Stimulated activated CD4-positive, alpha-beta T cell treated with anti-CD3 and anti-CD28 coated beads, Interleukin-15, amount 100 ng/mL, for 24 hours (primary cell): ENCODE measurements around the gene AFAP1L2.

ENCODE experiments used
- DNase-seq: peaks from one replicate; pipeline ENCODE4 v3.0.0-alpha.2; 2020

Gene AFAP1L2

DNA sequence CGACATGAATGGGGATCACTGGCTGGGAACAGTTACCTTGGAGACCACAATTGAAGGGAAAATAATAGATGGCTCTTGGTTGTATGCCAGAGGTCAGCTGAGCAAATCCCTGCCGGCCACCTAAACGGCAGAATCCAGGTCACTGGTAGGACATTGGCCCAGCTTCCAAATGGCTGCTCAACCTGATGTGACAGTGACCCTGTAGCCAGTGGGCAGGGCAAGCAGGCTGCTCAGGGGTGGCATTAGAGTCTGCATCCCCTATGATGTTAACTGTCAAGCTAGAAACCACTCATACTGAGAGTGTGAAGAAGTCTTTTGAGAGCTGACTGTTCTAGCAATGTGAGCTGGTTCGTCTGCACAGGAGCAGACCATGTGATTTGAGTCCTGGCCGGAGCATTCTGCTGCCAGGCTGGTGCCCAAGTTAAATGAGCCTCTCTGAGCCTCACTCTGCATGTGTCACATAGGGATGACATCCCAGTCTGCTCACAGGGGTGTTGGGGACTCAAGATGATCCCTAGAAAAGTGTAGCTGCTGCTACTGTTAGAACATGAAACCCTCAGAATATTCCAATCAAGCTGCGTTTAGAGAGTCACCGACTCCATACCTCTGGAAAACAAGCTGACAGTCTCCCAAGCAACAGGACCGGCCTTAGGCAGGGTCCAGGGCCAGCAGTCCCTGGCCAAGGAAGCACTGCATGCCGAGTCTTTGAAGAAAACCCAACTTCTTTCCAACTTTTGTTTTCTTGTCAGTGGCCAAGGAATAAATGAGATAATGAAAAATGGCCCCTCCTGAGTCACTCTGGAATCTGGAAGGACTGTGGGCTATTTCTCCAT lies 95.6 kb downstream of the AFAP1L2 start:
- DNase-seq: no peak

DNA sequence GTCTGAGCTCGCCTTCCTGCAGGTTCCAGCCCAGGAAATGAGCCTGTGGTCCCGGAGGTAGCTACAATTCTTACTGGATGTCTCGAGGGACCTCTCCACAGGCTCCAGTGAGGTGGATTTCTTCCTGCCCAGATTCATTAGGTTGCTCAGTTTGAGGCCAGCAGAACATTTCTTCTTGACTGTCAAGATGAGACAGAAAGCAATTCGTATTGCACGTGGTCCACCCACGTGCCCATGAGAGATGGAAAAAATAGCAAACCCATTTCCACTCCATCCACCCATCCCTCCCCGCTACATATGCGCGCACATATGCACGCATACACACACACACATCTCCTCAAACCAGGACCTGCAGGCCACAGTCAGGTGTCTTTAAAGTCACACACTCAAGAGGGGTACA lies 96.6 kb downstream of the AFAP1L2 start:
- peak; percentile 11 for DNase-seq

DNA sequence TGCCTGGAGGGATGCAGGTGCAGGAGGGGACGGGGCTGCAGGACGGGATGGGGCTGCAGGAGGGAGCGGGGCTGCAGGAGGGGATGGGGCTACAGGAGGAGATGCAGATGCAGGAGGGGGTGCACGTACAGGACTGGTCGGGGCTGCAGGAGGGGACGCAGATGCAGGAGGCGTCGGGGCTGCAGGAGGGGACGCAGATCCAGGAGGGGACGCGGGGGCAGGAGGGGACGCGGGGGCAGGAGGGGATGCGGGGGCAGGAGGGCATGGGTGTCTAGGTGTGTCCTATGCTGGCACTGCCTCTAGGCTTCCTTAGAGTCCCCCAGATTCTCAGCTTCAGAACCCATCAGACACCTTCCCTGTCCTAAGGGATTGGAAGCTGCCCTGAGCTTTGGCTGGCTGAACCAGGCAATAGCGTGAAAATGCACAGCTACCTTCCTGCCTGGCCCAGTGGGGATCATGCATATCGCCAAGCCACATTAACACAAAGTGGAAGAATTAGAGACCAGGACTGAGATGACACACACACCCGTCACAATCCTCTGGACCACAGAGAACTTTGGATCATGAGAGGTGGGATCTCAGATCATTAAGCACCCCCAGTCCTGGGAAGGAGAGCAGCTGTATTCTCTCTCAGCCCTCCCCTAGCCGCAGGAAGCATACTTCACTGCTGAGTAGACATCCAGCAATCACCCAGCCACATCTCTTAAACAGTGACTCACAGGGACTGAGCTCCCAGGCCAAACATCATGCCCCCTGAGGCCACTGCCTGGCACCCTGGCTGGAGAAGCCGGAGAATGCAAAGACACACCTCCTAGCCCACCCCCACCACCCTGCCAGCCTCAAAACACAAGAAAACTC lies 98.0 kb downstream of the AFAP1L2 start:
- no peak for DNase-seq

DNA sequence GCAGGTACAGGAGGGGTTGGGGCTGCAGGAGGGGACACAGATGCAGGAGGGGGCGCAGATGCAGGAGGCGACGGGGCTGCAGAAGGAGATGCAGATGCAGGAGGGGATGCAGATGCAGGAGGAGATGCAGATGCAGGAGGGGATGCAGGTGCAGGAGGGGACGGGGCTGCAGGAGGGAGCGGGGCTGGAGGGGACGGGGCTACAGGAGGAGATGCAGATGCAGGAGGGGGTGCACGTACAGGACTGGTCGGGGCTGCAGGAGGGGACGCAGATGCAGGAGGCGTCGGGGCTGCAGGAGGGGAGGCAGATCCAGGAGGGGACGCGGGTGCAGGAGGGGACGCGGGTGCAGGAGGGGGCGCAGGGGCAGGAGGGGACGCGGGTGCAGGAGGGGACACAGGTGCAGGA lies 98.8 kb downstream of the AFAP1L2 start:
- no peak for DNase-seq

DNA sequence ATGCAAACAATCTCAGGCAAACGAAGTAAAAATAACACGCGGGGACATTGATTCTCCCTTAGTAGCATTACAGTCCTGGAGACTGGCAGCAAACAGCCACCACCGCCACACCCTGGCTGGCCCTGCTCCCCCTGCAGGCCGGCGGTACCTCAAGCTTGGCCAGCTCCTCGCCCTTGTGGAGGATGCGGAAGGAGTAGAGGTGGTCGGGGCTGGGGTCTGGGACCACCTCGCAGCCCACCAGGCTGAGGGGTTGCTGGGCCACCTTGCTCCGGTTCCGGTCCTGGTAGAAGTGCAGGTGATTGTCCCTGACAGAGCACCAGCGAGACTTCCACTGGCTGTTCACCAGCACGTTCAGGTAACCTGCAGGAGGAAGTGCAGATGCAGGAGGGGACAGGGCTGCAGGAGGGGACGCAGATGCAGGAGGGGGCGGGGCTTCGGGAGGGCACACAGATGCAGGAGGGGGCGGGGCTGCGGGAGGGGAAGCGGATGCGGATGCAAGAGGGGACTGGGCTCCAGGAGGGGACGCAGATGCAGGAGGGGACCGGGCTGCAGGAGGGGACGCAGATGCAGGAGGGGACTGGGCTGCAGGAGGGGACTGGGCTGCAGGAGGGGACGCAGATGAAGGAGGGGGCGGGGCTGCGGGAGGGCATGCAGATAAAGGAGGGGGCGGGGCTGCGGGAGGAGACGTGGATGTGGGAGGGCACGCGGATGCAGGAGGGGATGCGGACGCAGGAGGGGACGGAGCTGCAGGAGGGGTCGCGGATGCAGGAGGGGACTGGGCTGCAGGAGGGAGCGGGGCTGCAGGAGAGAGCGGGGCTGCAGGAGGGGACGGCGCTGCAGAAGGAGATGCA lies 99.5 kb downstream of the AFAP1L2 start:
- peak; percentile 79 for DNase-seq

DNA sequence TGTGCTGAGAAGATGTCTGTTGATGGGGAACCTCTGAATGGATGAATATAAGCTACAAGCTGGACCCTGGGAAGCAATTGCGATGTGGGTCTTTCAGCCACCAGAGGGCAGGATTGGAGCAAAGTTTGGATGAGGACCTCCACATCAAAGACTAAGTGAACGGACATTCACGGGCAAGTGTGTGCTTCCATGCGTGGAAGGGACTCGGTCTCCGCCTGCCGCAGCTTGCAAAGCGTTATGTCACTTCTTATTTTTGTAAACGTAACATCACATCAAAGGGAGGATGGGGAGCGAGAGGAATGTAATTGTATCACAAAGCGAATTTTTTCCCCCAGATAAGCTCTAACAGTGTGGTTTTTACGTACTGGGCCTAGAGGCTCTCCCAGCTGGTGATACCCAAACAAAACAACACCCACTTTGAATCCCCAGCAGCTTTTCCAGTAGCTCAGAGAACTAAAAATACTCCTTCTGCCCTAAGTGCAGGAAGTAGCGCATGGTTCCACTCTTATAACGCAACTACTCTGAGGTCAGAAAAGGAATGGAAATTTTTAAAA lies 100.2 kb downstream of the AFAP1L2 start:
- DNase-seq: peak; percentile 84

DNA sequence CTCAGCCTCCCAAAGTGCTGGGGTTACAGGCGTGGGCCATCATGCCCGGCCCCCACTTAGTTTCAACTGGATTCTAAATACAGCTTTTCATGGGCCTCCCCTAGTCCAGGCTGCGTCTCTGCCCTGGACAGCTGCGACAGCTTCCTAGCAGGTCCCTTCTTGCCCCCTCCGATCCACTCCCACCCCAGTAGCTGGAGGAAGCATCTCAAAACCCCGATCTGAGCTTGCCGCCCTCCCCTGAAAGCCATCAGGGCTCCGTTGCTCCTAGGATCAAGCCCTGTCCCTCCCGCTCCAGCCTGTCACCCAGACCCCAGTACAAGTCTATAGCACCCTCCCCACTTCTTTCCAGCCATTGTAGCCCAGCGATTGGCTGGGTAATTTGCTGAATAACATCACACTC lies 100.7 kb downstream of the AFAP1L2 start:
- no peak for DNase-seq

DNA sequence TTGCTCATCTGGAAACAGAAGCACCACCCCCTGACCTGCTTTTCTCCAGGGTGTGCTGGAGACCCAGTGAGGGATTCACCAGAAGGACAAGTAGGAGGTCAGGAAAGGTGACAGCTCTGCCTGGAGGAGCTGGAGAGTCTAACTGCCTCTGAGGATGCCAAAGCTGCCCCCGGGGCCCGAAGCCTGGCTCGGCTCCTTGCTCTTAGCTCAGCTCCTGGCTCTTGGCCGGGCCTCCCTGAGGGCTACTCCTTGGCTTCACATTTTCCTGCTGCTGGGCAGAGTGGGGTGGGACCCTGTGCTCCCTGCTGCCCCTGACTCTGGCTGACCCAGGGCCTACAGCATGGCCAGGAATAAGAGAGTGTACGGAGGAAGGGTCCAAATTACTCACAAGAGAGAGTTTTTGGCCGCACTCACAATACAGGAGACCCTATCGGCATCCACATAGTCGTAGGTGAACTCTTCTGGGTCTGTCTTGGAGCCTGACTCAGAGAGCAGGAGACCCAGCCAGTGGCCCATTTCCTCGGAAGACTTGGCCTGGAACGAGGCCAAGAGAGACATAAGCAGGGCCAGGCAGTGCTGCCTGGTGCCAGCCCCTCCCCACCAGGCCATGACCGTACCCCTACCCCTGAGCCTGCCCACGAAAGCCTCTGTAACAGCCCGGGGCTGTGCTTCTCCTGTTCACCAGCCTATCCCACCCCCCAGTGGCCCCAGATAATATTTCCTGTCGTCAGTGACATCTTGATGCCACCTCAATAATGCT lies 102.2 kb downstream of the AFAP1L2 start:
- DNase-seq: no peak

DNA sequence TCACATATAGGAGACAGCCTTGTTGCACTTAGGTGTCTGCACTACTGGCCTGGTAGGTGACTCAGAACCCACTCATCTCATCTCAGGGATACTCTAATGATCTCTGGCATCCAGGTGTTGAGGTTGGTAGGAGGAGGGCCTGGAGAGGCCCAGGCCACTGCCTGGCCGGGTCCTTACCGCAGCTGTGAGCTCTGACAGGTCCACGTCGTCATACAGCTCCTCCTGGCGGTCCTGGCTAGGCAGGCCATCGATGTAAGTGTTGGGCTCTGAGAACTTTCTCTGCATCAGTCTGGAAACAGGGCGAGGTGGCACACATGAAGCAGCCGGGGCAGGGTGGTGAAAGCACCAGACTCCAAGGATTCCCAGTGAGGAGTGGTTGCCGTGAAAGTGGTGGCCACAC lies 103.1 kb downstream of the AFAP1L2 start:
- DNase-seq: no peak

DNA sequence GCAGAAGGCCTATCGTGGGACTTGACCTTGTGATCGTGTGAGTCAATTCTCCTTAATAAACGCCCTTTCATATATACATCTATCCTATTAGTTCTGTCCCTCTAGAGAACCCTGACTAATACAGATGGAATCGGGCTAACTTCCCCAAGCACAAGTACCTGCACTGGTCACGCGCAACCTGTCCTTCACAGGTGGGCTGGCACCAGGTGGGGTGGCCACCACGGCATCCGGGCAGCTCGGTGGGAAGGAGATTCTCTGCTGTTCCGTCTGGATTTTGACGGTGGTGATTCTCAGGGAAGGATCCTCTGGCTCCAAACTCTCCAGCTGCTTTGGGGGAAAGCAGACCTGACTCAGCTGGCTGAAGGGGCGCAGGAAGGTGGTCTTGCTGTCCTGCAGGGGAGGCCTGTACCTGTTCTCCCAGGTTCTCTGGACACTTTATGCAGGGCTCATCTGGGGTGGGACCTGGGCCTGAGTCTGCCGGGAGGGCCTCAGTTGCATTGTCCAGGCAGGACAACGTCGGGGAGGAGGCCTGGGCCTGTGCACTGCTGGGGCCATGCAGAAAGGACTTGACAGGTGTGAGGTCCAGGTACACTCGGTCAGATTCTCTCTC lies 104.2 kb downstream of the AFAP1L2 start:
- no peak for DNase-seq

DNA sequence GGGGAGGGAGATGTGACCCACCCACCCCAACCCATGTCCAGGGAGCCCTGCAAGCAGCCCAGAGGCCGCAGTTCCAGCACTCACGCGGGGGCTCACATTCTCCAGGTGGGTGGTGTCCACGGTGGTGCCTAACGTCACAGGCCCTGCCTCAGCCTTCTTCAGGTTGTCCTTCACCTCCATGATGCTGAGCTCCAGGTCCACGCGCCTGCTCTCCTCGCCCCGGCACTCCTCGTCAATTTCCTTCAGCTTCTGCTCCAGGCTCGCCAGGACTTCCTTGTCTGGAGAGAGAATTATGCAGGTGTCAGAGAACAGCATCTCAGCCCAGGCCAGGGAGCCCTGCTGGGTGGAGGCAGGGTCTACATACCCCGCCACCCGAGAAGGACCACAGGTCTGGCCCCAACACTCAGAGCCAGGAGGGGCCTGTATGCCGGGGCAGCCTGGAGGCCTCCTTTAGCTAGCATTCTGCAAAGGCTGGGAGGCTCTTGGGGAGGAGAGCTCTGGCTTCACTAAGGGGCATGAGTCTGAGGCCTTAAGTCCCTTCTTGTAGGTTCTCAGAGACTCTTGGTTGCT lies 107.1 kb downstream of the AFAP1L2 start:
- no peak for DNase-seq

DNA sequence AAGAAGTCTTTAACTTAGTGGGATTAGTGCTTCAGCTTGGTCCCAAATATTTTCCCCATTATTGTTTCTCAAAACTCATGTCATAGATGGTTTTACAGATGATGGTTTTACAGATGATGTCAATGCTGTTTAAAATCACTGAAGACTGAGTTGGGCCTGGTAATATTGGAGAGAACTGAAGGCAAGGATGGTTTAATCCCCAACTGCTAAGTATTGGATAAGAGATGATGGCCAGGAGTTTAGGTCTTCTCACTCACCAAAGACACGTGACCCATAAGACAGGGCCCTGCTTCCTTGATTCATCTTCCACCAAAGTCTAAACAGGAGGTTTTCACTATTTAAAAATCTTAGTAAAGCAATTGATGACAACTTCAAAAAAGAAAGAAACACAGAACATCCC lies 108.9 kb downstream of the AFAP1L2 start:
- DNase-seq: no peak

DNA sequence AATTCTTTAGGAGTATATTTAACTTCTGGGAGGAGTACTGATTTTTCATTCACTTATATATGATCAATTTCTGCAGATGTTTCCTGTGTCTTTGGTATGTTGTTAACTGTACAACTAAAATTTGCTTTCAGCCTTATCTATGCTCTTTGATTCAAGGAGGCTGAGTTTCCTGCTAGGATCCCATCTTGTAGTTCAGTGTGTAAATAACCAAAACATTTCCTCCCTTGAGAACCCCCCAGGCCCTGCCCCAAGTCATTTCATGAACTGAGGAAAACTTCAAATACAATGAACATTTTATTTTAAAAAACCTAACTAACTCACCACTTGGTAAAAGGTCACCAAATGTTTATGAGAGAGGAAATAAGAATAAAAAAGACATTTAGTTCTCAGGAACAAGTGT lies 109.8 kb downstream of the AFAP1L2 start:
- no peak for DNase-seq

DNA sequence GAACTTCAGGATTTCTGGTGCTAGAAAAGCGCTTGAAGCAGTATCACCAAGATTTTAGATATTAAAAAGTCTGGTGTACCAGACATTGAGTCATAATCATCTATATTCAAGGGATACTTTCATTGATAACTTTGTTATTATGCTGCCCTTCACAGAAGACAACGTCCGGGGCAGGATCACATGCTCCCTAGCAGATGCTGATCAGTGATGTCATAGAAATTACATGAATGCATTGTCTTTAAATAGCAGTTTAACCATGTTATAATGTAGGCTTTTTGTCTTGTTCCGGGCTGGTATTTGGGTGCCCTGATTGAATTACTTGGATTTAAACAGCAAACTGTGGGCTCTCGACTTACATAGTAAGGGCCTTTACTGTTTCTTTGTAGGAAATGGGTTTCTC lies 111.2 kb downstream of the AFAP1L2 start:
- no peak for DNase-seq

DNA sequence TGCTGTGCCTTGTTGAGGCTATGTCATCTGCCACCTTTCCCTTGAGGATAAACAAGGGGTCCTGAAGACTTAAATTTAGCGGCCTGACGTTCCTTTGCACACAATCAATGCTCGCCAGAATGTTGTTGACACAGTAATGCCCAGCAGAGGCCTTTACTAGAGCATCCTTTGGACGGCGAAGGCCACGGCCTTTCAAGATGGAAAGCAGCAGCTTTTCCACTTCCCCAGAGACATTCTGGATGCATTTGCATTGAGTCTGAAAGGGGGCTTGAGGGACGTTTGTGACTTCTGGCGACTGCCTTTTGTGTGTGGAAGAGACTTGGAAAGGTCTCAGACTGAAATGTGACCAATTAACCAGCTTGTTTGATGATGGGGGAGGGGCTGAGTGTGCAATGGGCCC lies 112.8 kb downstream of the AFAP1L2 start:
- DNase-seq: no peak

DNA sequence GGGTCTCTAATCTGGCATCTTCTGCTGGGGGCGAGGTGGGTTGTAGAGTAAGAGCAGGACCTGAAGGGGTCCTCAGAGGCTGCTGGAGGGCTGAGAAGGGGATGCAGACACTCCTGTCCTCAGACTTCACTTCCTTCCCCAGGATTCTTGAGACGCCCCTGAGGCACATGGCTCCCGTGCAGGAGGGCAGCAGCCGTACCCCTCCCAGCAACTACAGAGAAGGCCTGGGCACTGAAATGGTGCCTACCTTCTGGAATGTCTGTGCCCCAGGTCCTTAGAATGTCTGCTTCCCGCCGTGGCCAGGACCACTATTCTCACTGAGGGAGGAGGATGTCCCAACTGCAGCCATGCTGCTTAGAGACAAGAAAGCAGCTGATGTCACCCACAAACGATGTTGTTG lies 113.2 kb downstream of the AFAP1L2 start:
- DNase-seq: no peak

DNA sequence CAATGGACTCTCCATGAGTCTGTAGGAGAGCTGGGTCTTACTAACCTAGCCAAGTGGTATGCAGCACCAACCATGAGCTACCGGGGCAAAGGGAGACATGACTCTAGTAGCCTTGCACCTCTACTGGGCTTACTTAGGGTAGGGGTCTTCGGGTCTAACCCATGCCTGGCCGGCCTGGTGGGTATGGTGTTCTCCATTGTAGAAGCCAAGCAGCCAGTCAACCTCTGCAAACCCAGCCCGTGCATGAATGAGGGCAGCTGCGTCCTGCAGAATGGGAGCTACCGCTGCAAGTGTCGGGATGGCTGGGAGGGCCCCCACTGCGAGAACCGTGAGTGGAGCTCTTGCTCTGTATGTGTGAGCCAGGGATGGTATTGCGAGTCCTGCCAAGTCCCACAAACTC lies 114.3 kb downstream of the AFAP1L2 start:
- no peak for DNase-seq

DNA sequence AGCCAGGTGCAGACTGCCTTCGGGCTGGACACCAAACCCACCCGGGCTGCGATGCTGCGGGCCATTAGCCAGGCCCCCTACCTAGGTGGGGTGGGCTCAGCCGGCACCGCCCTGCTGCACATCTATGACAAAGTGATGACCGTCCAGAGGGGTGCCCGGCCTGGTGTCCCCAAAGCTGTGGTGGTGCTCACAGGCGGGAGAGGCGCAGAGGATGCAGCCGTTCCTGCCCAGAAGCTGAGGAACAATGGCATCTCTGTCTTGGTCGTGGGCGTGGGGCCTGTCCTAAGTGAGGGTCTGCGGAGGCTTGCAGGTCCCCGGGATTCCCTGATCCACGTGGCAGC lies 115.2 kb downstream of the AFAP1L2 start:
- DNase-seq: no peak

DNA sequence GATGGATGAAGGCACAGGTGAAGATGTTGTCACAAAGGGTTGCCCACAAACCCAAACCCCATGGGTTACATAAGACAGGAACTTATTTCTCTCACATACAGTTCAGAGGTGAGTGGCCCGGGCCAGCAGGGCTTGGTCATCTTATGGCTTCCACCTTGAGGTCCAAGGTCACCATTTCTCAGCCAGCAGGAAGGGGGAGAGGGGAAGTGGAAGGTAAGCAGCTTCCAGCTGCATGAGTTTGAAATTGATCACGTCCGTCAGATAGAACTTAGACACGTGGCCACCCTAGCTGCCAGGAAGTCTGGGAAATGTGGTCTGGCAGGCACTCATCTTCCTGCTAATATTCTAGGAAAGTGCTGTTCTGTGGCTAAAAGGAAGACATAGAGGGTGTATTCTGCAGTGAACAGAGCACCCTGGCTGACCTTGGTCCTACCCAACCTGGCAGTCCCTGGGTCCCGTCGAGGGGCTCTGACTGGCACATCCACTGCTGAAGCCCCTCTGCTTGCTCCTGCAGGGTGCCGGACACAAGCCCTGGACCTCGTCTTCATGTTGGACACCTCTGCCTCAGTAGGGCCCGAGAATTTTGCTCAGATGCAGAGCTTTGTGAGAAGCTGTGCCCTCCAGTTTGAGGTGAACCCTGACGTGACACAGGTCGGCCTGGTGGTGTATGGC lies 115.7 kb downstream of the AFAP1L2 start:
- no peak for DNase-seq

DNA sequence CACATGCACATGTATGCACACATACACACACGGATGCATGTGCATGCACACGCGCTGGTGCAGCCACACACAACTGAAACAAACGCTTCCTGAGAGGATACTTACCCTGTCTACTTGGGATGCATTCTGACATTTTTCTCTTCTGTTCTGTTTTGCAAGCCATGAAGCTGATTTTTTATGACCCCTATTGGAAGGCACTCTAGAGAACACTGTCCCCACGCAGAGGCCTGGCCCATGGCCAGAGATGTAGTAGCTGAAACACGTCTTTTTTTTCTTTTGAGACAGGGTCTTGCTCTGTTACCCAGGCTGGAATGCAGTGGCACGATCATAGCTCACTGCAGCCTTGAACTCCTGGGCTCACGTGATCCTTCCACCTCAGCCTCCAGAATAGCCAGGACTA lies 117.4 kb downstream of the AFAP1L2 start:
- DNase-seq: no peak

DNA sequence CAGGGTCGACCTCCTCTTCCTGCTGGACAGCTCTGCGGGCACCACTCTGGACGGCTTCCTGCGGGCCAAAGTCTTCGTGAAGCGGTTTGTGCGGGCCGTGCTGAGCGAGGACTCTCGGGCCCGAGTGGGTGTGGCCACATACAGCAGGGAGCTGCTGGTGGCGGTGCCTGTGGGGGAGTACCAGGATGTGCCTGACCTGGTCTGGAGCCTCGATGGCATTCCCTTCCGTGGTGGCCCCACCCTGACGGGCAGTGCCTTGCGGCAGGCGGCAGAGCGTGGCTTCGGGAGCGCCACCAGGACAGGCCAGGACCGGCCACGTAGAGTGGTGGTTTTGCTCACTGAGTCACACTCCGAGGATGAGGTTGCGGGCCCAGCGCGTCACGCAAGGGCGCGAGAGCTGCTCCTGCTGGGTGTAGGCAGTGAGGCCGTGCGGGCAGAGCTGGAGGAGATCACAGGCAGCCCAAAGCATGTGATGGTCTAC lies 118.3 kb downstream of the AFAP1L2 start:
- no peak for DNase-seq
